GM12874 (cell line): ENCODE measurements around the gene SSH2.

Source experiments
- TF ChIP-seq, protein P1 (sequence below): IDR thresholded peaks from 2 replicates; pipeline ENCODE4 v1.5.1; 2011; ENCODE audit warnings: low read depth, mild to moderate bottlenecking, control low read depth, low read length, moderate library complexity; ENCODE audit not compliant: insufficient read depth

Gene SSH2

DNA sequence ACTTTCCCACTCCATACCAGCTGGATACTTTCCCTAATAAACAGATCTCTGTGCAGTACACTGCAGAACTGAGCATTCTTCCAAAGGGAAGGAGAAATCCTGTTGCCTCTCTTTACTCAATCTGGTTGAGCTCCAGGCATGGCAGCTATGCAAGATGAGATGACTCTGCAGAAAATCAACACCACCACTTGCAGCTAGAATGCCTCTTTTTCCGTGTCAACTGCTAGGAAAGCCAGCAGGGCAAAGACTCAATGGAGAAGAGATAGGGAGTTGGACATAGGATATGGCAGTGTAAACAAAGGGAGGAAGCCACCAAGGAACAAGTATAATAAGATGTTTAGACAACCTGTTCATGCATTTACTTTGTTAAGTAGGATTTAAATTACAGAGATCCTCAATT is 266.9 kb downstream of the SSH2 start:
- TF ChIP-seq, protein P1, sequence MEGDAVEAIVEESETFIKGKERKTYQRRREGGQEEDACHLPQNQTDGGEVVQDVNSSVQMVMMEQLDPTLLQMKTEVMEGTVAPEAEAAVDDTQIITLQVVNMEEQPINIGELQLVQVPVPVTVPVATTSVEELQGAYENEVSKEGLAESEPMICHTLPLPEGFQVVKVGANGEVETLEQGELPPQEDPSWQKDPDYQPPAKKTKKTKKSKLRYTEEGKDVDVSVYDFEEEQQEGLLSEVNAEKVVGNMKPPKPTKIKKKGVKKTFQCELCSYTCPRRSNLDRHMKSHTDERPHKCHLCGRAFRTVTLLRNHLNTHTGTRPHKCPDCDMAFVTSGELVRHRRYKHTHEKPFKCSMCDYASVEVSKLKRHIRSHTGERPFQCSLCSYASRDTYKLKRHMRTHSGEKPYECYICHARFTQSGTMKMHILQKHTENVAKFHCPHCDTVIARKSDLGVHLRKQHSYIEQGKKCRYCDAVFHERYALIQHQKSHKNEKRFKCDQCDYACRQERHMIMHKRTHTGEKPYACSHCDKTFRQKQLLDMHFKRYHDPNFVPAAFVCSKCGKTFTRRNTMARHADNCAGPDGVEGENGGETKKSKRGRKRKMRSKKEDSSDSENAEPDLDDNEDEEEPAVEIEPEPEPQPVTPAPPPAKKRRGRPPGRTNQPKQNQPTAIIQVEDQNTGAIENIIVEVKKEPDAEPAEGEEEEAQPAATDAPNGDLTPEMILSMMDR = no peak

- TF ChIP-seq, protein P1 = no peak
These were observed 268.8 kb downstream of the SSH2 start for GRCh38 chr17:29661213-29661612.

- TF ChIP-seq, protein P1 = no peak
These were observed 270.9 kb downstream of the SSH2 start for GRCh38 chr17:29659155-29659554.

- TF ChIP-seq, protein P1 = no peak
These were observed 274.7 kb downstream of the SSH2 start for GRCh38 chr17:29655323-29655722.

- TF ChIP-seq, protein P1 = no peak
These were observed 275.9 kb downstream of the SSH2 start for GRCh38 chr17:29653995-29654714.

DNA sequence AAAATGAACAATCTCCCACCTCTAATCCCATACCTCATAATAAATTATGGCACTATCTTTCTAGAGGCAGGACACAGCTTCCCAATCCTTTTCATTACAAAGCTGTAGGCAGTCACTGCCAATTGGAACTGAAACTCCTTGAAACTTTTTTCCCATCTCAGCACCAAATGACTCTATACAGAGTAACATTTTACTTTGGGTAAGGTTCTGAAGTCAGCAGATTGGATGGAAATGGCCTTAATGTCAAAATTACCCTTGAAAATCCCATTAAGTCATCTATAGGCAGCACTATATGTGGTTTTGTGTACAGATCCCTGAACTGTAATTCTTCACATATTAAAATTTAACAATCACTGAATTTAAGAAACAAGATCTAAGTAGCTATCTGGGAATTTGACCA is 277.1 kb downstream of the SSH2 start:
- TF ChIP-seq, protein P1 = no peak

DNA sequence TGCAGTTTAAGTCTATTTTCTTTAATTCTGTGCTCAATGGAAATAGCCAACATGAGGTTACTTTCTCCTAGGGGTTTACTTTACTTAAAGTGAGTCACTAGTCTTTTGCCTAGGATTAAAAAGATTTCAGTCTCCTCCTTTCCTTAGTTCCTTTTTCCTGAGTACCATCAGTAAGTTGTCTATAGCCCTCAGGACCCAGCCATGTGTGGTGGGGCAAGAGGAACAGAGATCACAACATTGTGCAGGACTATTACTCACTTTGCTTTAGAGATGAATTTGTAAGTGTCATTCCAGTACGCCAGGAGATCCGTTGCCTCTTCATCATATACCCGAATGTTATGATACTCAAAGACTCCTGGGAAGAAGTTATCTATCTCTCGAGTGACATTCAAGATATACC is 279.6 kb downstream of the SSH2 start:
- TF ChIP-seq, protein P1 = no peak
